Small intestine (tissue), 16 donors: ENCODE data around the gene CADM3. TPM values are rescaled to one million over a fixed set of nuclear protein-coding genes. Genes with fewer than 3 reads are reported as not detected.

ENCODE experiments used
- DNase-seq, 2 donors: peaks; one replicate each; pipeline versions ENCODE4 v3.0.0 to v3.0.0-alpha.2; 2013
- FAIRE-seq: peaks from 2 replicates; lab custom pipeline; 2012; peaks lifted over from hg19 to GRCh38; lab: Jason Lieb, UNC
- H3K27ac ChIP-seq, 3 donors: one replicate each; pipeline ENCODE4 v1.5.1; 2013; ENCODE audit warnings: low read length in 2 of 3, mild to moderate bottlenecking in 2 of 3, control low read depth in 1 of 3, inconsistent platforms in 1 of 3, low read depth in 1 of 3, moderate library complexity in 1 of 3
- H3K27me3 ChIP-seq, 3 donors: one replicate each; pipeline ENCODE4 v1.6.1; 2013; ENCODE audit warnings: low read length in 3 of 3, inconsistent platforms in 1 of 3; ENCODE audit not compliant: control insufficient read depth in 3 of 3, insufficient read depth in 3 of 3
- H3K36me3 ChIP-seq, 3 donors: one replicate each; pipeline ENCODE4 v1.6.1; 2013; ENCODE audit warnings: low read length in 3 of 3, inconsistent platforms in 1 of 3, low read depth in 1 of 3, mild to moderate bottlenecking in 1 of 3, moderate library complexity in 1 of 3; ENCODE audit not compliant: control insufficient read depth in 3 of 3, insufficient read depth in 2 of 3
- H3K4me1 ChIP-seq, 3 donors: one replicate each; pipeline ENCODE4 v1.6.1; 2013; ENCODE audit warnings: low read length in 2 of 3, inconsistent platforms in 1 of 3, low read depth in 1 of 3, mild to moderate bottlenecking in 1 of 3, moderate library complexity in 1 of 3; ENCODE audit not compliant: control insufficient read depth in 3 of 3, insufficient read depth in 2 of 3
- H3K4me3 ChIP-seq, 3 donors: one replicate each; pipeline ENCODE4 v1.5.1; 2013; ENCODE audit warnings: low read length in 3 of 3, control low read depth in 1 of 3, inconsistent platforms in 1 of 3, low read depth in 1 of 3, mild to moderate bottlenecking in 1 of 3, moderate library complexity in 1 of 3
- H3K9me3 ChIP-seq, 2 donors: one replicate each; pipeline ENCODE4 v1.6.1; 2013; ENCODE audit warnings: low read depth in 1 of 2, low read length in 1 of 2; ENCODE audit not compliant: control insufficient read depth in 2 of 2, insufficient read depth in 1 of 2
- WGBS, 3 donors: extraction: QIAGEN DNeasy Blood & Tissue Kit; methylation state at CpG; one replicate each; pipeline ENCODE4 v1.1.7; 2013; 5-methylcytosine and 5-hydroxymethylcytosine counted together
- long read RNA-seq, 10 donors: transcript quantifications; one replicate each; lab custom pipeline, GENCODE V29; 2026
- polyA plus RNA-seq, 4 donors: library from polyadenylated mRNA; stranded (reverse) in 3 of 4; unstranded in 1 of 4; fragments of 200-250 nt in 3 of 4; fragments of 120-200 nt in 1 of 4; gene quantifications; one replicate each; pipeline versions ENCODE4 v1.2.1 to v1.2.3, GENCODE V29; 2013
- donor health status: healthy with polysubstance abuse.
- donor health status: control.
- donor health status: control.
- donor health status: Bipolar disorder and iron deficiency.
- donor health status: healthy.

CADM3 gene
- 10 to 100 TPM in 1 of 4 donors, under 1 TPM in 2, not detected in 1; 0.27 to 23.5 (median 0.65) TPM for polyA plus RNA-seq
- long read RNA-seq, donor 1, result 0 reads
- long read RNA-seq, donor 2, partial matches to known transcripts, result 0 of 1 reads
- long read RNA-seq, donor 2, other reads (novel, unspliced or antisense), result 0 of 1 reads
- long read RNA-seq, donor 3, result 0 reads
- long read RNA-seq, donor 4, partial matches to known transcripts, result 0 of 1 reads
- long read RNA-seq, donor 4, other reads (novel, unspliced or antisense), result 0 of 1 reads
- long read RNA-seq, donor 5, partial matches to known transcripts, result 0 of 1 reads
- long read RNA-seq, donor 5, other reads (novel, unspliced or antisense), result 0 of 1 reads
- long read RNA-seq, donor 6, partial matches to known transcripts, result 5 of 7 reads
- long read RNA-seq, donor 6, other reads (novel, unspliced or antisense), result 0 of 7 reads
- long read RNA-seq, donor 7, result 0 reads
- long read RNA-seq, donor 8, result 0 reads
- long read RNA-seq, donor 9, result 0 reads
- long read RNA-seq, donor 10, transcript CADM3-202 (9 exons, 3,745 nt), result major isoform, 15 of 44 reads
- long read RNA-seq, donor 10, partial matches to known transcripts, result 29 of 44 reads
- long read RNA-seq, donor 10, other reads (novel, unspliced or antisense), result 0 of 44 reads

- Histone ChIP-seq H3K27ac (no peak within 1 kb of the TSS), H3K27me3 (peaks cover 2 to 35% (median 5%) of the 10 kb centered on the region in 3 donors), H3K4me3 (peak within 1 kb of the TSS in 1 of 3 donors; percentile 19), H3K4me1 (no peaks in the 10 kb centered on the region), H3K36me3 (no peaks in the 10 kb centered on the region), H3K9me3 (no peaks in the 10 kb centered on the region)
- 5 to 19% (median 10%) methylated on average over 7 to 29 of the region's 29 CpGs for WGBS, 3 donors
- no peak for FAIRE-seq
- DNase-seq, result no peak
Observed at GRCh38 chr1:159171254-159171687, at the start of gene CADM3. TSS of gene CADM3 (plus strand) at chr1:159171615. CDS start at chr1:159171766, 151 bp downstream.

- Histone ChIP-seq H3K9me3 (no peaks in the 10 kb centered on the region), H3K4me3 (no peak overlapping the region), H3K4me1 (no peaks in the 10 kb centered on the region), H3K27me3 (peaks cover 0 to 4% (median 0%) of the 10 kb centered on the region in 3 donors), H3K36me3 (no peaks in the 10 kb centered on the region), H3K27ac (no peak overlapping the region)
- FAIRE-seq, result no peak
- DNase-seq, result no peak
- WGBS, 3 donors, result 38 to 50% (median 48%) methylated on average over 2 of the region's 2 CpGs
Observed at GRCh38 chr1:159122005-159122621, 49.3 kb upstream of the CADM3 start.

GRCh38 chr1:159123587-159123986, 47.8 kb upstream of the CADM3 start:
- 76 to 79% (median 76%) methylated on average over 5 of the region's 5 CpGs for WGBS, 3 donors
- H3K27me3 ChIP-seq, result peaks cover 0 to 4% (median 0%) of the 10 kb centered on the region in 3 donors
- H3K4me3 ChIP-seq, result no peak overlapping the region
- no peaks in the 10 kb centered on the region for H3K36me3 ChIP-seq
- no peak for DNase-seq
- FAIRE-seq, result no peak
- H3K9me3 ChIP-seq, result no peaks in the 10 kb centered on the region
- no peak overlapping the region for H3K27ac ChIP-seq
- H3K4me1 ChIP-seq, result no peaks in the 10 kb centered on the region

- FAIRE-seq (no peak), DNase-seq (peak; percentile 54 to 61)
- H3K4me1 ChIP-seq, result no peaks in the 10 kb centered on the region
- 53 to 55% (median 55%) methylated on average over 12 of the region's 12 CpGs for WGBS, 3 donors
- H3K9me3 ChIP-seq, result no peaks in the 10 kb centered on the region
- no peaks in the 10 kb centered on the region for H3K36me3 ChIP-seq
- no peak overlapping the region for H3K27ac ChIP-seq
- no peaks in the 10 kb centered on the region for H3K27me3 ChIP-seq
- no peak overlapping the region for H3K4me3 ChIP-seq
Observed at GRCh38 chr1:159132271-159132881, 39.0 kb upstream of the CADM3 start.

- DNase-seq (no peak), FAIRE-seq (no peak)
- H3K27me3 ChIP-seq, result peaks cover 0 to 20% (median 11%) of the 10 kb centered on the region in 3 donors
- H3K27ac ChIP-seq, result no peak overlapping the region
- H3K9me3 ChIP-seq, result no peaks in the 10 kb centered on the region
- no peaks in the 10 kb centered on the region for H3K36me3 ChIP-seq
- WGBS, 3 donors, result 58 to 66% (median 60%) methylated on average over 7 of the region's 7 CpGs
- H3K4me1 ChIP-seq, result no peaks in the 10 kb centered on the region
- H3K4me3 ChIP-seq, result no peak overlapping the region
Observed at GRCh38 chr1:159140474-159140873, 30.9 kb upstream of the CADM3 start.

- FAIRE-seq, result no peak
- 43 to 61% (median 50%) methylated on average over 18 of the region's 18 CpGs for WGBS, 3 donors
Observed at GRCh38 chr1:159141584-159142390, 29.6 kb upstream of the CADM3 start.

GRCh38 chr1:159142391-159142663, 29.1 kb upstream of the CADM3 start:
- H3K9me3 ChIP-seq, result no peaks in the 10 kb centered on the region
- H3K4me3 ChIP-seq, result no peak overlapping the region
- H3K4me1 ChIP-seq, result no peaks in the 10 kb centered on the region
- WGBS, 3 donors, result 35 to 49% (median 40%) methylated on average over 2 of the region's 2 CpGs
- no peak for FAIRE-seq
- H3K27me3 ChIP-seq, result peaks cover 0 to 20% (median 11%) of the 10 kb centered on the region in 3 donors
- H3K36me3 ChIP-seq, result no peaks in the 10 kb centered on the region
- no peak for DNase-seq
- no peak overlapping the region for H3K27ac ChIP-seq

More at GRCh38 chr1:159141584-159142390, 29.6 kb upstream of the CADM3 start:
- peaks cover 0 to 20% (median 11%) of the 10 kb centered on the region in 3 donors for H3K27me3 ChIP-seq
- H3K27ac ChIP-seq, result no peak overlapping the region
- DNase-seq, result no peak
- no peaks in the 10 kb centered on the region for H3K36me3 ChIP-seq
- no peak overlapping the region for H3K4me3 ChIP-seq
- H3K9me3 ChIP-seq, result no peaks in the 10 kb centered on the region
- H3K4me1 ChIP-seq, result no peaks in the 10 kb centered on the region
